ENCODE results near the gene ST3GAL6. TPM values are rescaled to one million over a fixed set of nuclear protein-coding genes. Genes with fewer than 3 reads are reported as not detected.

The ST3GAL6 gene
- total RNA-seq, 1 donor from 2014 or later: 0.05 TPM

- intact Hi-C loops (cut with micrococcal nuclease): loop anchor here (10.0 kb wide), 2 partner anchors 189 to 841 kb away; partner anchors contain the start of gene CPOX
- no peaks in the 10 kb centered on the region for H3K9me3 Mint-ChIP-seq
- no peak overlapping the region for H3K27ac Mint-ChIP-seq
- peaks cover 42% of the 10 kb centered on the region for H3K4me1 Mint-ChIP-seq (ENCODE audit: low read depth)
- no peak for DNase-seq (ENCODE audit: low spot score)
- no peaks in the 10 kb centered on the region for H3K36me3 Mint-ChIP-seq (ENCODE audit: low read depth)
- H3K4me3 Mint-ChIP-seq (ENCODE audit: low read depth): no peak overlapping the region
- H3K27me3 Mint-ChIP-seq (ENCODE audit: low read depth): no peaks in the 10 kb centered on the region
Observed at GRCh38 chr3:98784042-98784441, 20.9 kb downstream of the ST3GAL6 start.

GRCh38 chr3:98784666-98785600, 21.8 kb downstream of the ST3GAL6 start:
- H3K9me3 Mint-ChIP-seq: no peaks in the 10 kb centered on the region
- H3K4me1 Mint-ChIP-seq (ENCODE audit: low read depth): peaks cover 35% of the 10 kb centered on the region
- no peak for DNase-seq (ENCODE audit: low spot score)
- H3K27me3 Mint-ChIP-seq (ENCODE audit: low read depth): no peaks in the 10 kb centered on the region
- intact Hi-C loops (cut with micrococcal nuclease): loop anchor here (10.0 kb wide), 2 partner anchors 190 to 840 kb away; partner anchors contain the start of gene CPOX
- H3K4me3 Mint-ChIP-seq (ENCODE audit: low read depth): no peak overlapping the region
- H3K27ac Mint-ChIP-seq: no peak overlapping the region
- H3K36me3 Mint-ChIP-seq (ENCODE audit: low read depth): no peaks in the 10 kb centered on the region

DNA sequence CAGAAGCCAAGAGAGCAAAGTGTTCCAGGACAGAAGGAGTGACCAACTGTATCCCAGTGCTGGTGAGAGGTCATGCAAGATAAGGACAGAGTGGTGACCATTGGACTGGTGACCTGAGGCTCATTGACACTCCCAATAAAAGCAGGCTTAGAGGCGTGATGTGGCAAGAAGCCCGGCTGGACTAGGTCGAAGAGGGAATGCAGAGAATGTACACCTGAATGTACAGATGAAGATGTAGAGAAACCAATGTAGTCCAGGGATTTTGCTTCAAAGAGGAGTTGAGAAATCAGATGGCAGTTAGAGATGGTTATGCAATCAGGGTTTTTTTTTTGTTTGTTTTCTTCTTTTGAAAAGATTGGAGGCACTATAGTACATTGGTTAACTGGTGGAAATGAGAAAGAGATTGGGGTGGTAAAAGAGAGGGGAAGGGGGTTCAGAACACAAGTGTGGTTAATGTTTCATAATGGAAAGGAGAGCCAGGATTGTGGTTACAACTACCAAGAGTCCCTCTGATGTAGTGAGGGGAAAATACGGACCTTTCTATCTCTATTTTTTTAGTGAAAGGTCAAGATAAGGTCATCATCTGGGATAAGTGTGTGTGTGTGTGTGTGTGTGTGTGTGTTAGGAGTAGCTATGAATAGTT, 23.3 kb downstream of the ST3GAL6 start:
- intact Hi-C loops (cut with micrococcal nuclease): loop anchor here (10.0 kb wide), 2 partner anchors 192 to 838 kb away; partner anchors contain the start of gene CPOX
- Mint-ChIP-seq H3K36me3 (ENCODE audit: low read depth) (no peaks in the 10 kb centered on the region), H3K27me3 (ENCODE audit: low read depth) (peaks cover 2% of the 10 kb centered on the region), H3K27ac (no peak overlapping the region), H3K9me3 (no peaks in the 10 kb centered on the region), H3K4me1 (ENCODE audit: low read depth) (peaks cover 34% of the 10 kb centered on the region), H3K4me3 (ENCODE audit: low read depth) (no peak overlapping the region)
- no peak for DNase-seq (ENCODE audit: low spot score)

DNA sequence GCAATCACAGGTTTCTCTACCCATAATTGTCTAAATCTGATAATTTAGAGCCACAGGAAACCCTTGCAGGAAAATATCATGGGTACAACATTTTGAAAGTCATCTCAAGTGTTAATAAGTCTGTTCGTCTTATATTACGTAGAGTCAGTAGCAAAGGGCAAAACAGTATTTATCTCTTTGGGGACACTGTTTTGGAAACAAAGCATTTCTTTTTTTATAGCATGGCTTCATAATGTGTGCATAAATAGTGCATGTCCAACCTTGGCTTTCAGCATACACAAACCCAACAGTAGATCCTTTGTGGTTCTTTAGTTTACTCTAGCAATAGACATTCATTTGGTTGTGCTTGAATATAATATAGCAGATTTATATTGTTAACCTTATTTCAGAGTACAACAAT, 24.0 kb downstream of the ST3GAL6 start:
- Mint-ChIP-seq H3K4me3 (ENCODE audit: low read depth) (no peak overlapping the region), H3K27me3 (ENCODE audit: low read depth) (peaks cover 4% of the 10 kb centered on the region), H3K36me3 (ENCODE audit: low read depth) (no peaks in the 10 kb centered on the region), H3K4me1 (ENCODE audit: low read depth) (peaks cover 34% of the 10 kb centered on the region), H3K27ac (no peak overlapping the region), H3K9me3 (no peaks in the 10 kb centered on the region)
- intact Hi-C loops (cut with micrococcal nuclease): loop anchor here (10.0 kb wide), 2 partner anchors 192 to 838 kb away; partner anchors contain the start of gene CPOX
- no peak for DNase-seq (ENCODE audit: low spot score)

- DNase-seq (ENCODE audit: low spot score): no peak
- H3K4me1 Mint-ChIP-seq (ENCODE audit: low read depth): peaks cover 31% of the 10 kb centered on the region
- H3K36me3 Mint-ChIP-seq (ENCODE audit: low read depth): no peaks in the 10 kb centered on the region
- intact Hi-C loops (cut with micrococcal nuclease): loop anchor here (10.0 kb wide), 2 partner anchors 194 to 836 kb away; partner anchors contain the start of gene CPOX
- no peak overlapping the region for H3K4me3 Mint-ChIP-seq (ENCODE audit: low read depth)
- H3K27me3 Mint-ChIP-seq (ENCODE audit: low read depth): peaks cover 4% of the 10 kb centered on the region
- no peak overlapping the region for H3K27ac Mint-ChIP-seq
- H3K9me3 Mint-ChIP-seq: no peaks in the 10 kb centered on the region
Observed at GRCh38 chr3:98788651-98789050, 25.5 kb downstream of the ST3GAL6 start.

DNA sequence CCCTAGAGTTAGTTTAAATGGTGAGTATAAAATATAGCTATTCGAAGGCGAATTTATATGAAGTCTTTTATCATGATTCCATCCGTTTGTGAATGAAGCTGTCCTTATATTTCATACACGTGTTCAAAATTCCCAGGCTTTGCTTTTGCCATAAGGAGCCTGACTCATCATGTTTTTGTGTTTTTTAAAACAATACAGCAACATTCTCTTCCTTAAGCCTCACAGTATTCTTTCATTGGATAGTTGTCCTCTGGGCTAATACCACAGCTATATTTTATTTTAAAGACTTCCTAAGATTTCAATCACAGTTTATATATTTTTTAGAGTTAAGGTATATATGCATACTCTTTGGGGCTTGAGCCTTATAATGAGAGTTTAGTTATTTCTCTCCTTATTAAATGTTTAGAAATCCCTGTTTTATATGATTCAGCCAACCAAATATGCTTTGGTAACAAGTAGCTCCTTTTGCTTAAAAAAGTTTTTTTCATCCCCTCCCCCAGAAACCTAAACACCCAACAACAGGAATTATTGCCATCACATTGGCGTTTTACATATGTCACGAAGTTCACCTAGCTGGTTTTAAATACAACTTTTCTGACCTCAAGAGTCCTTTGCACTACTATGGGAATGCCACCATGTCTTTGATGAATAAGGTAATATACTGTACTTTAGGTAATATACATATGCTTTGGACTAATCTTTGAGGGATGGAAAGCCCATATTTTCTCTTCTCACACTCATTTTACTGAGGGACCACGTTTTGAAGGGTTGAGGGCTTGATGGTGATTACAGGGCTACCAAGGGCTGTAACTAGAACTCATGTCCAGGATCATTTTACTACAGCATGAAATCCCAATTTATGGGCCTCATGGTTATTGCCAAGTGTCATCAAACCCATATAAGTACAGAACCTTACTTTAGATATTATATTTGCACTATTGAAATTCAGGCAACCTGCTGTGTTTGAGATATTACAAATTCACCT, 28.5 kb downstream of the ST3GAL6 start:
- Mint-ChIP-seq H3K27me3 (ENCODE audit: low read depth) (peaks cover 4% of the 10 kb centered on the region), H3K27ac (no peak overlapping the region), H3K4me1 (ENCODE audit: low read depth) (peaks cover 15% of the 10 kb centered on the region), H3K36me3 (ENCODE audit: low read depth) (no peaks in the 10 kb centered on the region), H3K9me3 (no peaks in the 10 kb centered on the region), H3K4me3 (ENCODE audit: low read depth) (no peak overlapping the region)
- DNase-seq (ENCODE audit: low spot score): no peak
- intact Hi-C loops (cut with micrococcal nuclease): no loop called here

GRCh38 chr3:98793971-98794370, 30.8 kb downstream of the ST3GAL6 start:
- Mint-ChIP-seq H3K27ac (no peak overlapping the region), H3K27me3 (ENCODE audit: low read depth) (peaks cover 4% of the 10 kb centered on the region), H3K4me3 (ENCODE audit: low read depth) (no peak overlapping the region), H3K36me3 (ENCODE audit: low read depth) (no peaks in the 10 kb centered on the region), H3K9me3 (no peaks in the 10 kb centered on the region), H3K4me1 (ENCODE audit: low read depth) (peaks cover 4% of the 10 kb centered on the region)
- intact Hi-C loops (cut with micrococcal nuclease): no loop called here
- DNase-seq (ENCODE audit: low spot score): no peak

DNA sequence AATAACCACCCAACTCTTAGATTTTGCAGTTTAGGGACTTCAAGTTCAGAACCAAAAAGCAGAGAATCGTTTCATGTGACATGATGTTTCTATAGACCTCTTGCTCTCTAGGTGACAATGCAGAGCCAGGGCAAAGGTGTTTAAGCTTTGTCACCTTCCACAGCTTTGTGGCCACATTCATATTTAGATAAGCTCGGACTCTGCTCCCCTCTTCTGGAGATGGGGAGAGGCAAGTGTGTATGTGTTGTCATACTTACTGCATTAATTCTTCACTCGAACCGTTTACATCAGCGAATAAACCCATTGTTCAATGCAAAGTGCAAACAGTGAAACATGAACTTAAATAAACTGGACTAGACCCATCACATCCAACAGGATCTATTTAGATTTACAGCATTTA, 33.2 kb downstream of the ST3GAL6 start:
- DNase-seq (ENCODE audit: low spot score): no peak
- intact Hi-C loops (cut with micrococcal nuclease): no loop called here
- Mint-ChIP-seq H3K9me3 (no peaks in the 10 kb centered on the region), H3K36me3 (ENCODE audit: low read depth) (peaks cover 2% of the 10 kb centered on the region), H3K27me3 (ENCODE audit: low read depth) (peaks cover 2% of the 10 kb centered on the region), H3K4me3 (ENCODE audit: low read depth) (no peak overlapping the region), H3K27ac (no peak overlapping the region), H3K4me1 (ENCODE audit: low read depth) (peaks cover 3% of the 10 kb centered on the region)

- H3K36me3 Mint-ChIP-seq (ENCODE audit: low read depth): peaks cover 2% of the 10 kb centered on the region
- no peak overlapping the region for H3K4me3 Mint-ChIP-seq (ENCODE audit: low read depth)
- H3K27ac Mint-ChIP-seq: no peak overlapping the region
- no peaks in the 10 kb centered on the region for H3K27me3 Mint-ChIP-seq (ENCODE audit: low read depth)
- intact Hi-C loops (cut with micrococcal nuclease): no loop called here
- H3K4me1 Mint-ChIP-seq (ENCODE audit: low read depth): peaks cover 3% of the 10 kb centered on the region
- no peak for DNase-seq (ENCODE audit: low spot score)
- H3K9me3 Mint-ChIP-seq: no peaks in the 10 kb centered on the region
Observed at GRCh38 chr3:98797905-98798304, 34.8 kb downstream of the ST3GAL6 start.

- H3K9me3 Mint-ChIP-seq: no peaks in the 10 kb centered on the region
- H3K27me3 Mint-ChIP-seq (ENCODE audit: low read depth): no peaks in the 10 kb centered on the region
- H3K4me1 Mint-ChIP-seq (ENCODE audit: low read depth): peaks cover 3% of the 10 kb centered on the region
- H3K27ac Mint-ChIP-seq: no peak overlapping the region
- no peak overlapping the region for H3K4me3 Mint-ChIP-seq (ENCODE audit: low read depth)
- H3K36me3 Mint-ChIP-seq (ENCODE audit: low read depth): peaks cover 2% of the 10 kb centered on the region
- DNase-seq (ENCODE audit: low spot score): no peak
- intact Hi-C loops (cut with micrococcal nuclease): no loop called here
Observed at GRCh38 chr3:98798820-98799219, 35.7 kb downstream of the ST3GAL6 start.

DNA sequence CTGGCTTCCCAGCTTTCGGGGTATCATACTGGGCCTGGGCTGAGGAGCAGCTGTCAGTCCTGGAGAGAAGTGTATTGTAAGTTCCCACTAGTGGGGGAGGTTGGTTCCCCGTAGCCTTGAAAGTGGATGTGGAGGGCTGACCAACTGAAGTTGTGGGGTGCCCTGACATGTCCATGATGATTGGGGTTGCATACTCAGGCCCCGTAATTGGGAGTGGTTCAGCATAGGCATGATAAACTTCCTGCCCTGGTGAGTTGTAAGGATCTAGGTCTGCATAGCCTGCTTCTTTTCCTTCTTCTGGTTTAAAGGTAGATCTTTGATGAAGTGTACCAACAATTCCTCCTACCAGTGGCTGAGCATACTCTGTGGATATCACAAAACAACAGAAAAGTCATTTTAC, 36.3 kb downstream of the ST3GAL6 start:
- no peak for DNase-seq (ENCODE audit: low spot score)
- H3K4me1 Mint-ChIP-seq (ENCODE audit: low read depth): no peaks in the 10 kb centered on the region
- H3K4me3 Mint-ChIP-seq (ENCODE audit: low read depth): no peak overlapping the region
- no peak overlapping the region for H3K27ac Mint-ChIP-seq
- H3K9me3 Mint-ChIP-seq: no peaks in the 10 kb centered on the region
- H3K36me3 Mint-ChIP-seq (ENCODE audit: low read depth): peaks cover 2% of the 10 kb centered on the region
- intact Hi-C loops (cut with micrococcal nuclease): no loop called here
- H3K27me3 Mint-ChIP-seq (ENCODE audit: low read depth): no peaks in the 10 kb centered on the region

DNA sequence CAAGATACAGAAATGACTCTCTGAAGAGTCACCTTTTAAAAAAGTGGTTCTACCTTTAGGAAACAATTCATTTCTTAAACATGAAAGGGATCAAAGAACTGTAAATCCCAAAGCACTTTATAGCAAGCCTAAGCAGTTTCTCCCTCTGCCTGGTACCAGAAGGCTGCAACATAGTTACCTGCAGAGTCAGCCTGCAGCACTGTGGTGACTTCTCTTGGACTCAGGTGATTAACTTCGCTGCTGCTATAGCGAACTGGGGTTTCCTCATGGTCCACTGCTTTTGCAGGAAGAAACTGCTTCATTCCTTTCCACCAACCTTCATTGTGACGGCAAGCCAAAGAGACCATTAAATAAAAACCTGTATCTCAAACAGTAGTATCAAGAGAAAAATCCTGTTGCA, 37.3 kb downstream of the ST3GAL6 start:
- no peak for DNase-seq (ENCODE audit: low spot score)
- intact Hi-C loops (cut with micrococcal nuclease): no loop called here
- Mint-ChIP-seq H3K4me3 (ENCODE audit: low read depth) (no peak overlapping the region), H3K27me3 (ENCODE audit: low read depth) (no peaks in the 10 kb centered on the region), H3K9me3 (no peaks in the 10 kb centered on the region), H3K4me1 (ENCODE audit: low read depth) (no peaks in the 10 kb centered on the region), H3K27ac (no peak overlapping the region), H3K36me3 (ENCODE audit: low read depth) (peaks cover 2% of the 10 kb centered on the region)

All from activated T-helper 2 cell treated with anti-CD3 and anti-CD28 coated beads, Interferon-gamma antibody, Interleukin-2, Interleukin-4, amounts not matched to agents 10 μg/mL and 5 μg/mL and 100 μg/mL, durations not matched to agents 14 hours and 24 hours and 36 hours (primary cell).